NB4 (cell line): Measurements from ENCODE around the gene ATOSB.
A peak's percentile ranks its signal among the peaks of the same experiment; 100 is the strongest.

Experiments
- CTCF ChIP-seq: IDR thresholded peaks from one replicate; pipeline ENCODE4 v1.5.1; 2012; ENCODE audit warnings: low read depth, low read length
- MAX ChIP-seq: IDR thresholded peaks from 2 replicates; pipeline ENCODE4 v1.6.1; 2011; ENCODE audit warnings: low read depth, low read length

GRCh38 chr9:35111001-35111933 lies 4.4 kb downstream of the ATOSB start:
- TF ChIP-seq MAX, result peak; percentile 44; the same call in 1 of the 2 replicates
- no peak for TF ChIP-seq CTCF
